CD14-positive monocyte (primary cell): Measurements from ENCODE around the gene ZSWIM1. TPM values are rescaled to one million over a fixed set of nuclear protein-coding genes. Genes with fewer than 3 reads are reported as not detected.

Experiments used
- DNase-seq, 3 donors: peaks; one replicate each; pipeline ENCODE4 v3.0.0-alpha.2; 2011 to 2022
- H2AFZ ChIP-seq: 2 replicates; pipeline ENCODE4 v1.6.0; 2012; ENCODE audit warnings: mild to moderate bottlenecking, low read depth, low read length, inconsistent platforms; ENCODE audit not compliant: insufficient read depth, poor library complexity, severe bottlenecking
- H3K27ac ChIP-seq, 2 donors: 1 replicate in 1 of 2; 2 replicates in 1 of 2; pipeline ENCODE4 v1.5.1; 2012 to 2013; ENCODE audit warnings: low read length in 2 of 2, control low read depth in 1 of 2, inconsistent platforms in 1 of 2, low read depth in 1 of 2, mild to moderate bottlenecking in 1 of 2
- H3K27me3 ChIP-seq, 2 donors: one replicate each; pipeline versions ENCODE4 v1.6.0 to v1.6.1; 2011 to 2013; ENCODE audit warnings: low read length in 2 of 2; ENCODE audit not compliant: control insufficient read depth in 2 of 2, insufficient read depth in 2 of 2
- H3K36me3 ChIP-seq, 2 donors: replicated peaks in 1 of 2; 1 replicate in 1 of 2; 2 replicates in 1 of 2; pipeline versions ENCODE4 v1.5.1 to v1.6.1; 2012 to 2013; ENCODE audit warnings: low read length in 2 of 2, control low read depth in 1 of 2, inconsistent platforms in 1 of 2, mild to moderate bottlenecking in 1 of 2; ENCODE audit not compliant: insufficient read depth in 2 of 2, control insufficient read depth in 1 of 2
- H3K4me1 ChIP-seq, 2 donors: 1 replicate in 1 of 2; 2 replicates in 1 of 2; pipeline versions ENCODE4 v1.5.1 to v1.6.1; 2012 to 2013; ENCODE audit warnings: low read length in 2 of 2, control low read depth in 1 of 2, inconsistent platforms in 1 of 2, mild to moderate bottlenecking in 1 of 2, moderate library complexity in 1 of 2; ENCODE audit not compliant: insufficient read depth in 2 of 2, control insufficient read depth in 1 of 2
- H3K4me2 ChIP-seq: replicated peaks from 2 replicates; pipeline ENCODE3; 2012; ENCODE audit warnings: low read length, moderate library complexity, mild to moderate bottlenecking; ENCODE audit not compliant: poor library complexity, severe bottlenecking; ENCODE audit errors: extremely low read depth
- H3K4me3 ChIP-seq, 3 experiments: fragments of 200-600 bp in 1 of 3; sonication (generic) in 1 of 3; replicated peaks in 1 of 3; 1 replicate in 2 of 3; 2 replicates in 1 of 3; pipeline ENCODE4 v1.5.1; 2011 to 2013; ENCODE audit warnings: low read length in 3 of 3, mild to moderate bottlenecking in 3 of 3, control low read depth in 2 of 3, low read depth in 2 of 3, inconsistent platforms in 1 of 3, moderate library complexity in 1 of 3
- H3K79me2 ChIP-seq: 2 replicates; pipeline ENCODE4 v1.6.0; 2012; ENCODE audit warnings: mild to moderate bottlenecking, control low read depth, inconsistent platforms, low read length, moderate library complexity; ENCODE audit not compliant: insufficient read depth
- H3K9ac ChIP-seq: 2 replicates; pipeline ENCODE4 v1.6.0; 2017; ENCODE audit warnings: low read length, mild to moderate bottlenecking; ENCODE audit not compliant: insufficient read depth, poor library complexity, severe bottlenecking
- H3K9me3 ChIP-seq, 2 donors: replicated peaks in 1 of 2; 1 replicate in 1 of 2; 2 replicates in 1 of 2; pipeline versions ENCODE4 v1.5.1 to v1.6.1; 2012 to 2013; ENCODE audit warnings: low read length in 2 of 2, control low read depth in 1 of 2; ENCODE audit not compliant: control insufficient read depth in 1 of 2, insufficient read depth in 1 of 2
- H4K20me1 ChIP-seq: 2 replicates; pipeline ENCODE4 v1.6.0; 2012; ENCODE audit warnings: mild to moderate bottlenecking, low read length, control low read depth, moderate library complexity; ENCODE audit not compliant: insufficient read depth
- H3K27ac Mint-ChIP-seq, 7 donors: one replicate each; pipeline ENCODE4 v1.8.0; 2020; ENCODE audit warnings: mild to moderate bottlenecking in 7 of 7, mixed read lengths in 7 of 7, moderate library complexity in 6 of 7, inconsistent platforms in 2 of 7
- H3K27me3 Mint-ChIP-seq, 3 donors: one replicate each; pipeline ENCODE4 v1.8.0; 2021 to 2022; ENCODE audit warnings: low read depth in 3 of 3, mild to moderate bottlenecking in 3 of 3, mixed read lengths in 3 of 3, moderate library complexity in 3 of 3, inconsistent platforms in 1 of 3
- H3K36me3 Mint-ChIP-seq, 2 donors: one replicate each; pipeline ENCODE4 v1.8.0; 2020; ENCODE audit warnings: mixed read lengths in 2 of 2, inconsistent platforms in 1 of 2, mild to moderate bottlenecking in 1 of 2
- H3K4me1 Mint-ChIP-seq: one replicate; pipeline ENCODE4 v1.8.0; 2020; ENCODE audit warnings: mild to moderate bottlenecking, mixed read lengths
- H3K4me3 Mint-ChIP-seq, 2 donors: one replicate each; pipeline ENCODE4 v1.8.0; 2020; ENCODE audit warnings: mild to moderate bottlenecking in 2 of 2, mixed read lengths in 2 of 2, moderate library complexity in 1 of 2
- H3K9me3 Mint-ChIP-seq, 7 donors: one replicate each; pipeline ENCODE4 v1.8.0; 2020 to 2022; ENCODE audit warnings: mixed read lengths in 7 of 7, mild to moderate bottlenecking in 6 of 7, moderate library complexity in 6 of 7, inconsistent platforms in 2 of 7
- WGBS: methylation state at CpG from one replicate; pipeline ENCODE4 v1.1.5; 2013; ENCODE audit warnings: missing lambda C conversion rate; ENCODE audit not compliant: insufficient coverage; 5-methylcytosine and 5-hydroxymethylcytosine counted together
- intact Hi-C, 2 donors: fragments of 100-400 bp; cut with micrococcal nuclease; formaldehyde crosslinking; loops; one replicate each; pipeline versions ENCODE4 v1.15.0 to v1.15.1; 2023
- polyA plus RNA-seq, 3 donors: library from polyadenylated mRNA; depleted of rRNA in 1 of 3; unstranded in 2 of 3; stranded (reverse) in 1 of 3; fragments of 300-500 nt in 2 of 3; fragments of >200 nt in 1 of 3; fragmentation: Illumina TruSeq in 2 of 3; gene quantifications; 1 replicate in 2 of 3; 2 replicates in 1 of 3; pipeline ENCODE4 v1.2.3, GENCODE V29; 2012 to 2021
- TF ChIP-seq, protein P1 (sequence below): fragments of 200-600 bp; IDR thresholded peaks from one replicate; pipeline ENCODE4 v1.8.0; 2022; ENCODE audit warnings: antibody characterized with exemption, mild to moderate bottlenecking

ZSWIM1 gene
- polyA plus RNA-seq, 3 donors: 2.5 to 2.6 (median 2.5) TPM

DNA sequence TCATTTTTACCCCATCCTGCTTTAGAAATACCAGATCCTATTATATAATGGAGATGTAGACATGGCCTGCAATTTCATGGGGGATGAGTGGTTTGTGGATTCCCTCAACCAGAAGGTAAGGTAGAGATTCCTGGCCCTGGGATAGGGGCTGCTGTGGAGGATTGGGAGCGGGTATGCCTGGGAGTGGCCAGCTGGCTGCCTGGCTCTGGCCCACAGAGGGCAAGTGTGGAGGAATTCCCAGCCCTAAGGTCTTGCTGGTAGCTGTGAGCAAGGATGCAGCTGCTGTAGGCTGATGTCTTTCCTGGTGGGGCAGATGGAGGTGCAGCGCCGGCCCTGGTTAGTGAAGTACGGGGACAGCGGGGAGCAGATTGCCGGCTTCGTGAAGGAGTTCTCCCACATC is 16.7 kb downstream of the ZSWIM1 start:
- H3K27ac Mint-ChIP-seq: peak overlapping the region in 3 of 7 donors; percentile 28 to 46 (median 35)
- Histone ChIP-seq H3K4me3 (no peak overlapping the region), H3K36me3 (peaks cover 57 to 66% of the 10 kb centered on the region in 2 donors), H4K20me1 (peaks cover 44% of the 10 kb centered on the region), H3K4me2 (no peak overlapping the region), H3K9me3 (no peaks in the 10 kb centered on the region), H3K27ac (no peak overlapping the region), H3K9ac (no peak overlapping the region), H3K27me3 (no peaks in the 10 kb centered on the region), H3K4me1 (peaks cover 12 to 16% of the 10 kb centered on the region in 2 donors), H3K79me2 (peaks cover 26% of the 10 kb centered on the region), H2AFZ (no peak overlapping the region)
- H3K36me3 Mint-ChIP-seq: peaks cover 57 to 69% of the 10 kb centered on the region in 2 donors
- TF ChIP-seq, protein P1, sequence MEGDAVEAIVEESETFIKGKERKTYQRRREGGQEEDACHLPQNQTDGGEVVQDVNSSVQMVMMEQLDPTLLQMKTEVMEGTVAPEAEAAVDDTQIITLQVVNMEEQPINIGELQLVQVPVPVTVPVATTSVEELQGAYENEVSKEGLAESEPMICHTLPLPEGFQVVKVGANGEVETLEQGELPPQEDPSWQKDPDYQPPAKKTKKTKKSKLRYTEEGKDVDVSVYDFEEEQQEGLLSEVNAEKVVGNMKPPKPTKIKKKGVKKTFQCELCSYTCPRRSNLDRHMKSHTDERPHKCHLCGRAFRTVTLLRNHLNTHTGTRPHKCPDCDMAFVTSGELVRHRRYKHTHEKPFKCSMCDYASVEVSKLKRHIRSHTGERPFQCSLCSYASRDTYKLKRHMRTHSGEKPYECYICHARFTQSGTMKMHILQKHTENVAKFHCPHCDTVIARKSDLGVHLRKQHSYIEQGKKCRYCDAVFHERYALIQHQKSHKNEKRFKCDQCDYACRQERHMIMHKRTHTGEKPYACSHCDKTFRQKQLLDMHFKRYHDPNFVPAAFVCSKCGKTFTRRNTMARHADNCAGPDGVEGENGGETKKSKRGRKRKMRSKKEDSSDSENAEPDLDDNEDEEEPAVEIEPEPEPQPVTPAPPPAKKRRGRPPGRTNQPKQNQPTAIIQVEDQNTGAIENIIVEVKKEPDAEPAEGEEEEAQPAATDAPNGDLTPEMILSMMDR: no peak
- H3K4me1 Mint-ChIP-seq: peaks cover 14% of the 10 kb centered on the region
- intact Hi-C loops: no loop called here
- H3K27me3 Mint-ChIP-seq: no peaks in the 10 kb centered on the region
- peaks cover 0 to 3% (median 0%) of the 10 kb centered on the region in 7 donors for H3K9me3 Mint-ChIP-seq
- 96% methylated on average over 7 of the region's 7 CpGs for WGBS
- no peak overlapping the region for H3K4me3 Mint-ChIP-seq
- DNase-seq: no peak

DNA sequence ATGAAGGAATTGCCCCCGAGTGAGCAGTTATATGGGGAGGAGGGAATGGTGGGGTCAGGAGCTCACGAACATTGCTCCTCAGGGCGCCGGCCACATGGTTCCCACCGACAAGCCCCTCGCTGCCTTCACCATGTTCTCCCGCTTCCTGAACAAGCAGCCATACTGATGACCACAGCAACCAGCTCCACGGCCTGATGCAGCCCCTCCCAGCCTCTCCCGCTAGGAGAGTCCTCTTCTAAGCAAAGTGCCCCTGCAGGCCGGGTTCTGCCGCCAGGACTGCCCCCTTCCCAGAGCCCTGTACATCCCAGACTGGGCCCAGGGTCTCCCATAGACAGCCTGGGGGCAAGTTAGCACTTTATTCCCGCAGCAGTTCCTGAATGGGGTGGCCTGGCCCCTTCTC is 17.3 kb downstream of the ZSWIM1 start:
- Mint-ChIP-seq H3K36me3 (peaks cover 54 to 67% of the 10 kb centered on the region in 2 donors), H3K9me3 (peaks cover 0 to 3% (median 0%) of the 10 kb centered on the region in 7 donors), H3K4me3 (no peak overlapping the region), H3K27me3 (no peaks in the 10 kb centered on the region), H3K4me1 (peaks cover 8% of the 10 kb centered on the region), H3K27ac (peak overlapping the region in 1 of 7 donors; percentile 46)
- 94% methylated on average over 11 of the region's 12 CpGs for whole genome bisulfite sequencing
- Histone ChIP-seq H3K9ac (no peak overlapping the region), H3K27ac (no peak overlapping the region), H3K27me3 (no peaks in the 10 kb centered on the region), H3K79me2 (peaks cover 20% of the 10 kb centered on the region), H3K36me3 (peaks cover 57 to 60% of the 10 kb centered on the region in 2 donors), H3K4me3 (no peak overlapping the region), H3K4me1 (peaks cover 6 to 10% of the 10 kb centered on the region in 2 donors), H3K4me2 (no peak overlapping the region), H2AFZ (no peak overlapping the region), H4K20me1 (peaks cover 38% of the 10 kb centered on the region), H3K9me3 (no peaks in the 10 kb centered on the region)
- TF ChIP-seq, protein P1: no peak
- intact Hi-C loops: no loop called here
- no peak for DNase-seq
